Aortic smooth muscle cell (primary cell): ENCODE results near the gene SIN3B. TPM values are rescaled to one million over a fixed set of nuclear protein-coding genes. Genes with fewer than 3 reads are reported as not detected.

ENCODE experiments used
- total RNA-seq: library from RNA; depleted of rRNA; stranded (reverse); fragments of >200 nt; gene quantifications from 2 replicates; pipeline ENCODE4 v1.2.3, GENCODE V29; 2014

Gene SIN3B
- 16.1 and 19.1 TPM in 2 replicates for total RNA-seq

GRCh38 chr19:16829010-16829821 is at the start of gene SIN3B:
Gene SIN3B, plus strand, starts transcription at chr19:16829398. Its CDS starts 23 bp downstream, at chr19:16829421.

GRCh38 chr19:16888629-16889365 is 59.6 kb downstream of the SIN3B start, which contains the start of gene F2RL3:
Gene F2RL3, plus strand, starts transcription at chr19:16888999. Its CDS starts 191 bp downstream, at chr19:16889190.

Other genes starting within 250 kb of the SIN3B start
- 3.7 and 4.0 TPM in 2 replicates for gene MED26, start 201.2 kb upstream of the SIN3B start, total RNA-seq
- gene SMIM7, start 169.3 kb upstream of the SIN3B start, total RNA-seq, result 64.1 and 80.5 TPM in 2 replicates
- gene TMEM38A, start 168.3 kb upstream of the SIN3B start, total RNA-seq, result 5.4 and 5.9 TPM in 2 replicates
- gene NWD1, start 109.6 kb upstream of the SIN3B start, total RNA-seq, result under 0.01 TPM in 1 of 2 replicates, not detected in the other
- gene F2RL3, start 59.6 kb downstream of the SIN3B start, total RNA-seq, result 0.12 and 0.13 TPM in 2 replicates
- 0.26 and 0.31 TPM in 2 replicates for gene CPAMD8, start 197.4 kb downstream of the SIN3B start, total RNA-seq
- 2.4 and 3.6 TPM in 2 replicates for gene HAUS8, start 246.1 kb downstream of the SIN3B start, total RNA-seq
- 59.2 and 70.3 TPM in 2 replicates for gene MYO9B, start 246.4 kb downstream of the SIN3B start, total RNA-seq